Gastroesophageal sphincter (tissue), 3 donors: ENCODE measurements around the gene FOXE1.

Experiments used
- EP300 ChIP-seq: sonication (generic); formaldehyde crosslinking; IDR thresholded peaks from one replicate; pipeline ENCODE4 v1.6.1; 2017; ENCODE audit warnings: antibody characterized with exemption, mild to moderate bottlenecking
- POLR2A ChIP-seq, 2 donors: fragments of 450-650 bp; IDR thresholded peaks; one replicate each; pipeline ENCODE4 v1.6.1; 2017; ENCODE audit warnings: antibody characterized with exemption in 2 of 2, mild to moderate bottlenecking in 2 of 2, moderate library complexity in 1 of 2
- POLR2AphosphoS5 ChIP-seq: sonication (generic); formaldehyde crosslinking; IDR thresholded peaks from one replicate; pipeline ENCODE4 v1.6.1; 2017; ENCODE audit warnings: antibody characterized with exemption
- TF ChIP-seq, protein P1 (sequence below), 4 experiments: fragments of 200-600 bp in 2 of 4; fragments of 450-650 bp in 2 of 4; sonication (generic) in 1 of 4; IDR thresholded peaks; one replicate each; pipeline ENCODE4 v1.5.1; 2017 to 2019; ENCODE audit warnings: antibody characterized with exemption in 4 of 4, mild to moderate bottlenecking in 2 of 4, moderate library complexity in 2 of 4

DNA sequence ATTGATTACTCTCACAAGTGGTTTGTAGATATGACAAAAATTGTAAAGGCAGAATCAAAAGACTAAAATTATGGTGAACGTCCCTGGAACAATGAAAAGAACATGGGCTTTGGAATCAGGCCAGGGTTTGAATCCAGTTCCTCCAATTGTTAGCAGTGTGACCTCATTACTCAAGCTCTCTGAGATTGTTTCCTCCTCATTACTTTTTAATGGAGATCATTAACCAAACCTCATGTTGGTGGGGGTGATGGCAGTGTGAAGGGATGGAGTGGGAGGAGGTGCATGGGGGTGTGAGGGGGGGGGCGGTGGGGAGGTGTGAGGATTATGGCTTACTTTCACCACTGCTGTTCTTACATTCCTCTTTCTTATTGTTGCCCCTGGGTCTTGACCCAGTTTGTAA is 44.1 kb upstream of the FOXE1 start:
- TF ChIP-seq, protein P1, sequence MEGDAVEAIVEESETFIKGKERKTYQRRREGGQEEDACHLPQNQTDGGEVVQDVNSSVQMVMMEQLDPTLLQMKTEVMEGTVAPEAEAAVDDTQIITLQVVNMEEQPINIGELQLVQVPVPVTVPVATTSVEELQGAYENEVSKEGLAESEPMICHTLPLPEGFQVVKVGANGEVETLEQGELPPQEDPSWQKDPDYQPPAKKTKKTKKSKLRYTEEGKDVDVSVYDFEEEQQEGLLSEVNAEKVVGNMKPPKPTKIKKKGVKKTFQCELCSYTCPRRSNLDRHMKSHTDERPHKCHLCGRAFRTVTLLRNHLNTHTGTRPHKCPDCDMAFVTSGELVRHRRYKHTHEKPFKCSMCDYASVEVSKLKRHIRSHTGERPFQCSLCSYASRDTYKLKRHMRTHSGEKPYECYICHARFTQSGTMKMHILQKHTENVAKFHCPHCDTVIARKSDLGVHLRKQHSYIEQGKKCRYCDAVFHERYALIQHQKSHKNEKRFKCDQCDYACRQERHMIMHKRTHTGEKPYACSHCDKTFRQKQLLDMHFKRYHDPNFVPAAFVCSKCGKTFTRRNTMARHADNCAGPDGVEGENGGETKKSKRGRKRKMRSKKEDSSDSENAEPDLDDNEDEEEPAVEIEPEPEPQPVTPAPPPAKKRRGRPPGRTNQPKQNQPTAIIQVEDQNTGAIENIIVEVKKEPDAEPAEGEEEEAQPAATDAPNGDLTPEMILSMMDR (IDR thresholded peaks at IDR 0.05) = no peak
- no peak for TF ChIP-seq EP300
- TF ChIP-seq POLR2AphosphoS5 = no peak
- no peak for TF ChIP-seq POLR2A (IDR thresholded peaks at IDR 0.05)
